K562 (cell line): Measurements from ENCODE around the gene HS3ST5. TPM values are rescaled to one million over a fixed set of nuclear protein-coding genes. Genes with fewer than 3 reads are reported as not detected.

Experiments
- ATAC-seq: fragments of 200-7000 bp; cut with Tn5 transposase; 3 replicates; pipeline ENCODE4 v1.9.1; 2020; ENCODE audit warnings: moderate library complexity
- BruUV-seq: library from RNA; stranded (reverse); fragments of 400-500 nt; replicated peaks from 2 replicates; lab custom pipeline; 2021; lab: Mats Ljungman, UMichigan
- CTCF ChIA-PET: fragments of 300-600 bp; formaldehyde crosslinking; extraction: SDS; loops from one replicate; lab custom pipeline; 2021; ENCODE audit warnings: low intra/inter-chr PET ratio; lab: Yijun Ruan, JAX
- POLR2A ChIA-PET: fragments of 300-600, 350-650 bp; sonication (Branson Sonifier 250); formaldehyde crosslinking; extraction: SDS; loops from one replicate; lab custom pipeline; 2021; ENCODE audit warnings: antibody characterized with exemption, inconsistent platforms; lab: Yijun Ruan, JAX
- DNase-seq, 4 experiments: peaks; one replicate each; pipeline versions ENCODE4 v3.0.0 to v3.0.0-alpha.2; 2011 to 2018; ENCODE audit warnings: low spot score in 3 of 4, mixed read lengths in 3 of 4; ENCODE audit errors: extremely low read depth in 1 of 4
- FAIRE-seq: peaks from 2 replicates; lab custom pipeline; 2011; peaks lifted over from hg19 to GRCh38; lab: Jason Lieb, UNC
- H2AFZ ChIP-seq: 2 replicates; pipeline ENCODE4 v1.6.0; 2011; ENCODE audit warnings: low read depth, low read length, control low read depth, inconsistent platforms
- H3K27ac ChIP-seq: fragments of 200-600 bp; 3 replicates; pipeline ENCODE4 v1.8.0; 2011; ENCODE audit warnings: low read depth, mild to moderate bottlenecking, control low read depth, inconsistent platforms, low read length, moderate library complexity, mixed read lengths; ENCODE audit errors: extremely low read depth
- H3K27me3 ChIP-seq, 2 experiments: fragments of 300-600 bp in 1 of 2; 2 replicates in 1 of 2; 3 replicates in 1 of 2; pipeline versions ENCODE4 v1.6.0 to v1.8.0; 2011; ENCODE audit warnings: inconsistent platforms in 2 of 2, low read length in 2 of 2, mild to moderate bottlenecking in 1 of 2, mixed read lengths in 1 of 2, moderate library complexity in 1 of 2; ENCODE audit not compliant: control insufficient read depth in 2 of 2, insufficient read depth in 2 of 2
- H3K36me3 ChIP-seq: fragments of 300-600 bp; 3 replicates; pipeline ENCODE4 v1.8.0; 2011; ENCODE audit warnings: mild to moderate bottlenecking, low read length, inconsistent platforms; ENCODE audit not compliant: control insufficient read depth, insufficient read depth
- H3K4me1 ChIP-seq, 2 experiments: fragments of 200-600 bp in 1 of 2; replicated peaks in 1 of 2; 2 replicates in 1 of 2; 3 replicates in 1 of 2; pipeline versions ENCODE4 v1.5.1 to v1.8.0; 2011; ENCODE audit warnings: inconsistent platforms in 2 of 2, low read length in 2 of 2, mild to moderate bottlenecking in 1 of 2, mixed read lengths in 1 of 2, moderate library complexity in 1 of 2; ENCODE audit not compliant: control insufficient read depth in 2 of 2, insufficient read depth in 2 of 2
- H3K4me2 ChIP-seq: 2 replicates; pipeline ENCODE4 v1.6.1; 2011; ENCODE audit warnings: low read length, control low read depth, inconsistent platforms, mixed read lengths; ENCODE audit not compliant: insufficient read depth
- H3K4me3 ChIP-seq: fragments of 200-600 bp; sonication (generic), shearing (Covaris generic); 2 replicates; pipeline ENCODE4 v1.5.1; 2016; ENCODE audit warnings: control low read depth, inconsistent platforms
- H3K79me2 ChIP-seq: fragments of 200-600 bp; 3 replicates; pipeline ENCODE4 v1.8.0; 2011; ENCODE audit warnings: low read length, inconsistent platforms; ENCODE audit not compliant: control insufficient read depth, insufficient read depth
- H3K9ac ChIP-seq, 2 experiments: 2 replicates each; pipeline versions ENCODE4 v1.6.0 to v1.6.1; 2011; ENCODE audit warnings: low read depth in 2 of 2, low read length in 2 of 2, control low read depth in 1 of 2, inconsistent platforms in 1 of 2, mild to moderate bottlenecking in 1 of 2, mixed read lengths in 1 of 2; ENCODE audit not compliant: insufficient read depth in 1 of 2
- H3K9me1 ChIP-seq: one replicate; pipeline ENCODE4 v1.6.0; 2011; ENCODE audit warnings: inconsistent platforms, mild to moderate bottlenecking, low read length, moderate library complexity; ENCODE audit not compliant: control insufficient read depth, insufficient read depth
- H3K9me3 ChIP-seq: replicated peaks from 2 replicates; pipeline ENCODE4 v1.5.1; 2011; ENCODE audit warnings: low read depth, low read length, inconsistent platforms; ENCODE audit not compliant: control insufficient read depth, insufficient read depth
- H4K20me1 ChIP-seq: replicated peaks from 2 replicates; pipeline ENCODE4 v1.6.1; 2011; ENCODE audit warnings: low read length, inconsistent platforms, mixed read lengths; ENCODE audit not compliant: control insufficient read depth, insufficient read depth
- BDP1 ChIP-seq: IDR thresholded peaks from 3 replicates; pipeline ENCODE4 v1.6.1; 2011; ENCODE audit not compliant: insufficient read length, insufficient read depth
- GABPB2 ChIP-seq: fragments of 250-450 bp; sonication (Bioruptor Pico); conservative IDR thresholded peaks from 2 replicates; pipeline ENCODE4 v1.5.1; 2021; ENCODE audit warnings: mild to moderate bottlenecking
- GATAD2A ChIP-seq: fragments of 450-650 bp; IDR thresholded peaks from 2 replicates; pipeline ENCODE4 v1.6.1; 2017
- HDAC2 ChIP-seq: fragments of 450-650 bp; IDR thresholded peaks from 2 replicates; pipeline ENCODE4 v1.6.1; 2016; ENCODE audit warnings: mild to moderate bottlenecking
- KDM5B ChIP-seq: fragments of 200-600 bp; sonication (generic); IDR thresholded peaks from 2 replicates; pipeline ENCODE4 v1.6.1; 2012; ENCODE audit warnings: low read depth, mild to moderate bottlenecking, moderate library complexity, low read length, control low read depth, inconsistent platforms; ENCODE audit not compliant: insufficient replicate concordance
- XRCC5 ChIP-seq: fragments of 200-400 bp; formaldehyde crosslinking; IDR thresholded peaks from 2 replicates; pipeline ENCODE4 v1.6.1; 2017; ENCODE audit warnings: low read depth, mild to moderate bottlenecking, low read length
- WGBS: fragments of 100-300 bp; shearing (Covaris generic); methylation state at CpG from one replicate; pipeline ENCODE4 v1.1.6; 2016; ENCODE audit warnings: low coverage, mixed read lengths; ENCODE audit not compliant: insufficient coverage; ENCODE audit errors: missing lambda C conversion rate; 5-methylcytosine and 5-hydroxymethylcytosine counted together
- in situ Hi-C: fragments of 300-500 bp; cut with MboI; formaldehyde crosslinking; loops from 4 replicates; pipeline ENCODE4 v1.15.0; 2018; ENCODE audit warnings: inconsistent platforms, mixed read lengths
- intact Hi-C: fragments of 100-400 bp; cut with micrococcal nuclease; formaldehyde crosslinking; loops from 2 replicates; pipeline ENCODE4 v1.14.2; 2022
- polyA plus RNA-seq, 8 experiments: library from polyadenylated mRNA; depleted of rRNA in 4 of 8; stranded (reverse) in 5 of 8; unstranded in 3 of 8; fragments of >200 nt; fragmentation: Nextera tagmentation in 2 of 8; fragmentation: Illumina TruSeq in 1 of 8; extraction: Ambion mirVana in 2 of 8; extraction: Trizol in 1 of 8; gene quantifications; 2 replicates each; pipeline versions ENCODE4 v1.2.1 to v1.2.3, GENCODE V29; 2011 to 2014; ENCODE audit warnings: inconsistent platforms in 1 of 8, missing spikeins in 1 of 8
- total RNA-seq, 7 experiments: library from RNA; depleted of rRNA in 6 of 7; stranded (reverse); fragments of >200 nt in 6 of 7; fragmentation: Illumina TruSeq in 2 of 7; extraction: Trizol in 2 of 7; gene quantifications; 2 replicates each; pipeline versions ENCODE4 v1.2.1 to v1.2.3, GENCODE V29; 2011 to 2021; ENCODE audit warnings: low replicate concordance in 1 of 7

HS3ST5 gene
- total and polyA plus RNA-seq, 9 of the 15 experiments (the other 6 are each of a cell fraction or from before 2014, with no cell fraction given), result not detected

DNA sequence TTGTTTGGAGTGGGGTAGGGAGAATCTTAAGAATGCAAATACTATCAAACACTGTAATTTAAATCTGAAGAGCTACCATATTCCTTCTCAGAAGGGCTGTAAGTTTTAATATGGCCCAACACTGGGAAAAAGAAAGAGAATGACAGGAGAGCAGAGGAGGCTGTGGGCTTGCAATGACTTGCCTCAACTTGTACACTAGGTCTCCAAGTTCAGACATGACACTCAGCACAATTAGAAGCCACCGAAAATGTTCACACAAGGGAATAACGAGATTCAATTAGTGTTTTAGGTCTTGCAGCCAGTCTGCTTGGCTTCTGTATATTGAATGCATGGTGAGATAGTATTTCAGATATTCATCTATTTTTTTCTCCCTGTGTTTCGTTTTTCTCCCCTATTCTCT, 89.4 kb downstream of the HS3ST5 start:
- no peak overlapping the region for H2AFZ ChIP-seq
- no peaks in the 10 kb centered on the region for H3K9me1 ChIP-seq
- 0% methylated on average over 3 of the region's 3 CpGs for WGBS
- no peak overlapping the region for H3K9ac ChIP-seq
- H3K4me1 ChIP-seq, result no peaks in the 10 kb centered on the region
- TF ChIP-seq XRCC5, result no peak
- TF ChIP-seq KDM5B, result no peak
- no peak for TF ChIP-seq BDP1
- TF ChIP-seq HDAC2, result no peak
- TF ChIP-seq, all 486 proteins: peak for 0
- Histone ChIP-seq H3K27me3 (no peaks in the 10 kb centered on the region), H3K36me3 (no peaks in the 10 kb centered on the region), H4K20me1 (no peaks in the 10 kb centered on the region), H3K9me3 (no peaks in the 10 kb centered on the region), H3K27ac (no peak overlapping the region), H3K4me3 (no peak overlapping the region), H3K79me2 (no peaks in the 10 kb centered on the region), H3K4me2 (no peak overlapping the region)
- no TSS peak for BruUV-seq
- intact Hi-C loops, result no loop called here
- POLR2A ChIA-PET, result no interaction called here
- CTCF ChIA-PET, result no interaction called here
- in situ Hi-C loops, result no loop called here
- DNase-seq (no peak), ATAC-seq (no peak), FAIRE-seq (no peak)

DNA sequence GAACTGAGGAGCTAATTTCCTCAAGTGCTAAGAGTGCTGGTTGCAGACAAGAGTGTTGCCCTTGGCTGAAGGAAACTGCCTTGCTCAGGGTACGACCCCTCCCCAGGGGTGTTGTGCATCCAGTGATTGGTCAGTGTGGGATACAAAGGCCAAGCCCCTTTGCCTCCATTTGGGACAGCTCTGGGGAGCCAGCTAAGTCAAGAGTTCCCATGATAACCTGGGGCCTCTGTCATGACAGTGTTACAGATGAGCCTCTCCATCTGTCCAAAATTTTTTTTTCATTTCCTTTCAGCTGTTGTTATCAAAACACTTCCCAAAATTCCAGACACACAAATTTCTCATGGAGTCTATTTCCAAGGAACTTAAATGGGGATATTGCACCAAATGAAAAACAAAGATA, 93.3 kb downstream of the HS3ST5 start:
- Histone ChIP-seq H3K4me2 (no peak overlapping the region), H3K4me3 (no peak overlapping the region), H2AFZ (no peak overlapping the region), H3K4me1 (no peaks in the 10 kb centered on the region), H3K9me3 (no peaks in the 10 kb centered on the region), H3K9me1 (no peaks in the 10 kb centered on the region), H3K27ac (no peak overlapping the region), H3K9ac (no peak overlapping the region), H3K36me3 (no peaks in the 10 kb centered on the region), H3K27me3 (no peaks in the 10 kb centered on the region), H3K79me2 (no peaks in the 10 kb centered on the region), H4K20me1 (no peaks in the 10 kb centered on the region)
- DNase-seq (no peak), FAIRE-seq (no peak), ATAC-seq (no peak)
- WGBS, result 0% methylated on average over 1 of the region's 1 CpG
- POLR2A ChIA-PET, result no interaction called here
- CTCF ChIA-PET, result no interaction called here
- BruUV-seq, result no TSS peak
- in situ Hi-C loops (no loop called here), intact Hi-C loops (no loop called here)
- no peak for TF ChIP-seq GATAD2A
- no peak for TF ChIP-seq GABPB2
